ENCODE results near the gene FOXN4. TPM values are rescaled to one million over a fixed set of nuclear protein-coding genes. Genes with fewer than 3 reads are reported as not detected.

The FOXN4 gene
- total RNA-seq, 2 donors from 2014 or later, result not detected

GRCh38 chr12:109347589-109347988 is 38.5 kb upstream of the FOXN4 start, which contains the start of gene MYO1H:
Gene MYO1H, plus strand, starts transcription at chr12:109347900. Its CDS starts 61 bp downstream, at chr12:109347961.
- Histone ChIP-seq H3K27ac (no peak within 1 kb of the TSS), H3K27me3 (no peaks in the 10 kb centered on the region), H3K36me3 (no peaks in the 10 kb centered on the region), H3K9ac (ENCODE audit: low read depth in 2 of 2, low read length in 2 of 2) (no peak within 1 kb of the TSS), H3K9me3 (no peaks in the 10 kb centered on the region), H3K4me3 (no peak within 1 kb of the TSS), H3K4me1 (no peaks in the 10 kb centered on the region)
- intact Hi-C loops (cut with DNase I), result no loop called here
- DNase-seq, result no peak
- TF ChIP-seq CTCF (IDR thresholded peaks at IDR 0.05), result no peak

- Histone ChIP-seq H3K27ac (no peak overlapping the region), H3K36me3 (no peaks in the 10 kb centered on the region), H3K4me3 (no peak overlapping the region), H3K27me3 (no peaks in the 10 kb centered on the region), H3K4me1 (no peaks in the 10 kb centered on the region), H3K9ac (ENCODE audit: low read depth in 2 of 2, low read length in 2 of 2) (no peak overlapping the region), H3K9me3 (no peaks in the 10 kb centered on the region)
- no peak for TF ChIP-seq CTCF (IDR thresholded peaks at IDR 0.05)
- intact Hi-C loops (cut with DNase I), result no loop called here
- no peak for DNase-seq
Observed at GRCh38 chr12:109346920-109347319, 37.8 kb upstream of the FOXN4 start.

- TF ChIP-seq CTCF (IDR thresholded peaks at IDR 0.05), result no peak
- H3K9me3 ChIP-seq, result no peaks in the 10 kb centered on the region
- H3K9ac ChIP-seq (ENCODE audit: low read depth in 2 of 2, low read length in 2 of 2), result no peak overlapping the region
- H3K4me3 ChIP-seq, result no peak overlapping the region
- DNase-seq, result no peak
- H3K27me3 ChIP-seq, result no peaks in the 10 kb centered on the region
- no peaks in the 10 kb centered on the region for H3K4me1 ChIP-seq
- H3K27ac ChIP-seq, result no peak overlapping the region
- intact Hi-C loops (cut with DNase I), result no loop called here
- no peaks in the 10 kb centered on the region for H3K36me3 ChIP-seq
Observed at GRCh38 chr12:109345428-109345827, 36.3 kb upstream of the FOXN4 start.

- Histone ChIP-seq H3K36me3 (no peaks in the 10 kb centered on the region), H3K4me1 (no peaks in the 10 kb centered on the region), H3K9ac (ENCODE audit: low read depth in 2 of 2, low read length in 2 of 2) (no peak overlapping the region), H3K9me3 (no peaks in the 10 kb centered on the region), H3K27me3 (no peaks in the 10 kb centered on the region), H3K4me3 (no peak overlapping the region), H3K27ac (no peak overlapping the region)
- no peak for TF ChIP-seq CTCF (IDR thresholded peaks at IDR 0.05)
- intact Hi-C loops (cut with DNase I), result no loop called here
- DNase-seq, result no peak
Observed at GRCh38 chr12:109343677-109344076, 34.6 kb upstream of the FOXN4 start.

GRCh38 chr12:109336593-109336992 is 27.5 kb upstream of the FOXN4 start:
- no peak overlapping the region for H3K4me3 ChIP-seq
- no peaks in the 10 kb centered on the region for H3K27me3 ChIP-seq
- no peak overlapping the region for H3K27ac ChIP-seq
- H3K9me3 ChIP-seq, result no peaks in the 10 kb centered on the region
- H3K4me1 ChIP-seq, result no peaks in the 10 kb centered on the region
- no peak for TF ChIP-seq CTCF (IDR thresholded peaks at IDR 0.05)
- H3K9ac ChIP-seq (ENCODE audit: low read depth in 2 of 2, low read length in 2 of 2), result no peak overlapping the region
- intact Hi-C loops (cut with DNase I), result no loop called here
- DNase-seq, result no peak
- H3K36me3 ChIP-seq, result no peaks in the 10 kb centered on the region

- Histone ChIP-seq H3K36me3 (no peaks in the 10 kb centered on the region), H3K4me3 (no peak overlapping the region), H3K27me3 (no peaks in the 10 kb centered on the region), H3K9ac (ENCODE audit: low read depth in 2 of 2, low read length in 2 of 2) (no peak overlapping the region), H3K27ac (no peak overlapping the region), H3K4me1 (no peaks in the 10 kb centered on the region), H3K9me3 (no peaks in the 10 kb centered on the region)
- no peak for DNase-seq
- intact Hi-C loops (cut with DNase I), result no loop called here
- TF ChIP-seq CTCF (IDR thresholded peaks at IDR 0.05), result no peak
Observed at GRCh38 chr12:109334887-109335286, 25.8 kb upstream of the FOXN4 start.
